Keratinocyte (primary cell): Measurements from ENCODE around the gene FAM78A. TPM values are rescaled to one million over a fixed set of nuclear protein-coding genes. Genes with fewer than 3 reads are reported as not detected.

ENCODE experiments used
- DNase-seq: peaks from one replicate; pipeline ENCODE4 v3.0.0-alpha.2; 2011; ENCODE audit warnings: low read depth, missing footprints, low spot score
- FAIRE-seq: peaks from 2 replicates; lab custom pipeline; 2011; peaks lifted over from hg19 to GRCh38; lab: Jason Lieb, UNC
- H2AFZ ChIP-seq: 2 replicates; pipeline ENCODE4 v1.6.0; 2012; ENCODE audit warnings: low read length, control low read depth, inconsistent platforms; ENCODE audit not compliant: control insufficient read depth
- H3K27ac ChIP-seq: 2 replicates; pipeline ENCODE4 v1.5.1; 2011; ENCODE audit warnings: low read length; ENCODE audit not compliant: control insufficient read depth, insufficient read depth
- H3K27me3 ChIP-seq: 3 replicates; pipeline ENCODE4 v1.6.0; 2011; ENCODE audit warnings: low read length; ENCODE audit not compliant: control insufficient read depth, insufficient read depth; ENCODE audit errors: extremely low read depth
- H3K36me3 ChIP-seq, 2 experiments: 2 replicates in 1 of 2; 3 replicates in 1 of 2; pipeline ENCODE4 v1.5.1; 2011; ENCODE audit warnings: low read length in 2 of 2, mild to moderate bottlenecking in 1 of 2; ENCODE audit not compliant: control insufficient read depth in 2 of 2, insufficient read depth in 2 of 2; ENCODE audit errors: extremely low read depth in 1 of 2
- H3K4me1 ChIP-seq: 3 replicates; pipeline ENCODE4 v1.5.1; 2011; ENCODE audit warnings: low read length; ENCODE audit not compliant: control insufficient read depth, insufficient read depth; ENCODE audit errors: extremely low read depth
- H3K4me2 ChIP-seq: 3 replicates; pipeline ENCODE4 v1.6.0; 2011; ENCODE audit warnings: low read depth, low read length; ENCODE audit not compliant: control insufficient read depth, insufficient read depth; ENCODE audit errors: extremely low read depth
- H3K4me3 ChIP-seq, 3 experiments: fragments of 200-600 bp in 1 of 3; sonication (generic) in 1 of 3; 2 replicates in 2 of 3; 3 replicates in 1 of 3; pipeline ENCODE4 v1.5.1; 2011 to 2016; ENCODE audit warnings: low read length in 3 of 3, mild to moderate bottlenecking in 3 of 3, control low read depth in 2 of 3, inconsistent platforms in 1 of 3, low read depth in 1 of 3, mixed read lengths in 1 of 3, mixed run types in 1 of 3, moderate library complexity in 1 of 3; ENCODE audit not compliant: control insufficient read depth in 2 of 3, insufficient read depth in 2 of 3; ENCODE audit errors: extremely low read depth in 1 of 3
- H3K79me2 ChIP-seq: 2 replicates; pipeline ENCODE4 v1.6.0; 2012; ENCODE audit warnings: low read length; ENCODE audit not compliant: control insufficient read depth, insufficient read depth
- H3K9ac ChIP-seq: 3 replicates; pipeline ENCODE4 v1.6.0; 2011; ENCODE audit warnings: low read length; ENCODE audit not compliant: control insufficient read depth, insufficient read depth; ENCODE audit errors: extremely low read depth
- H3K9me1 ChIP-seq: 3 replicates; pipeline ENCODE4 v1.6.0; 2011; ENCODE audit warnings: low read length; ENCODE audit not compliant: control insufficient read depth, insufficient read depth; ENCODE audit errors: extremely low read depth
- H3K9me3 ChIP-seq: 2 replicates; pipeline ENCODE4 v1.5.1; 2012; ENCODE audit warnings: low read depth, low read length; ENCODE audit not compliant: control insufficient read depth
- H4K20me1 ChIP-seq: 3 replicates; pipeline ENCODE4 v1.6.0; 2011; ENCODE audit warnings: low read length; ENCODE audit not compliant: control insufficient read depth, insufficient read depth; ENCODE audit errors: extremely low read depth
- CTCF ChIP-seq, 3 experiments: IDR thresholded peaks in 1 of 3; conservative IDR thresholded peaks in 1 of 3; optimal IDR thresholded peaks in 1 of 3; 2 replicates in 2 of 3; 3 replicates in 1 of 3; pipeline versions ENCODE3 to v1.5.1; 2011; ENCODE audit warnings: low read length in 3 of 3, mild to moderate bottlenecking in 3 of 3, moderate library complexity in 2 of 3, control low read depth in 1 of 3, inconsistent platforms in 1 of 3; ENCODE audit not compliant: insufficient read depth in 2 of 3; ENCODE audit errors: extremely low read depth in 1 of 3
- EZH2 ChIP-seq: IDR thresholded peaks from one replicate; pipeline ENCODE4 v1.6.1; 2012; ENCODE audit warnings: inconsistent platforms, mild to moderate bottlenecking, low read length, moderate library complexity
- dilution Hi-C: fragments of 300-500 bp; cut with MboI; formaldehyde crosslinking; loops from one replicate; pipeline ENCODE4 v1.7.0; 2020; ENCODE audit warnings: low sequenced_read_pairs; ENCODE audit not compliant: extremely low pct_ligation_motif_present
- polyA plus RNA-seq, 5 experiments: library from polyadenylated mRNA; depleted of rRNA in 3 of 5; stranded (reverse) in 3 of 5; stranded (forward) in 1 of 5; unstranded in 1 of 5; fragments of >200 nt; gene quantifications; 1 replicate in 1 of 5; 2 replicates in 3 of 5; 3 replicates in 1 of 5; pipeline versions ENCODE4 v1.2.1 to v1.2.3, GENCODE V29; 2011 to 2012; ENCODE audit warnings: missing spikeins in 2 of 5, low read depth in 1 of 5, low replicate concordance in 1 of 5

Gene FAM78A
- polyA plus RNA-seq, 1 donor (not counting 4 experiments of a cell fraction or from before 2014, with no cell fraction given) = 0.25 TPM

- dilution Hi-C loops = no loop called here
- TF ChIP-seq EZH2 = no peak
- TF ChIP-seq CTCF (optimal IDR thresholded peaks at IDR 0.05 in 1 of 3, IDR thresholded peaks at IDR 0.05 in 1 of 3, conservative IDR thresholded peaks at IDR 0.05 in 1 of 3; ENCODE audit: extremely low read depth in 1 of 3, insufficient read depth in 2 of 3, low read length in 3 of 3) = no peak
Observed at GRCh38 chr9:131298816-131299215, 22.5 kb upstream of the FAM78A start.

GRCh38 chr9:131298341-131298740 is 22.0 kb upstream of the FAM78A start:
- Histone ChIP-seq H3K9me3 (no peaks in the 10 kb centered on the region), H3K27ac (no peak overlapping the region), H4K20me1 (no peaks in the 10 kb centered on the region), H3K9ac (no peak overlapping the region), H3K79me2 (no peaks in the 10 kb centered on the region), H3K4me1 (no peaks in the 10 kb centered on the region), H3K4me2 (no peak overlapping the region), H3K36me3 (no peaks in the 10 kb centered on the region), H3K9me1 (no peaks in the 10 kb centered on the region), H2AFZ (no peak overlapping the region), H3K4me3 (no peak overlapping the region), H3K27me3 (peaks cover 4% of the 10 kb centered on the region)
- DNase-seq (no peak), FAIRE-seq (no peak)
- no peak for TF ChIP-seq CTCF (optimal IDR thresholded peaks at IDR 0.05 in 1 of 3, IDR thresholded peaks at IDR 0.05 in 1 of 3, conservative IDR thresholded peaks at IDR 0.05 in 1 of 3; ENCODE audit: extremely low read depth in 1 of 3, insufficient read depth in 2 of 3, low read length in 3 of 3)
- no peak for TF ChIP-seq EZH2
- dilution Hi-C loops = no loop called here

More at GRCh38 chr9:131298816-131299215, 22.5 kb upstream of the FAM78A start:
- H3K27me3 ChIP-seq = peaks cover 4% of the 10 kb centered on the region
- no peak overlapping the region for H2AFZ ChIP-seq
- no peaks in the 10 kb centered on the region for H3K4me1 ChIP-seq
- no peaks in the 10 kb centered on the region for H3K79me2 ChIP-seq
- DNase-seq (no peak), FAIRE-seq (no peak)
- no peak overlapping the region for H3K9ac ChIP-seq
- H3K9me3 ChIP-seq = no peaks in the 10 kb centered on the region
- H3K27ac ChIP-seq = no peak overlapping the region
- no peak overlapping the region for H3K4me2 ChIP-seq
- no peaks in the 10 kb centered on the region for H4K20me1 ChIP-seq
- no peaks in the 10 kb centered on the region for H3K9me1 ChIP-seq
- no peak overlapping the region for H3K4me3 ChIP-seq
- H3K36me3 ChIP-seq = no peaks in the 10 kb centered on the region
